Measurements from ENCODE around the gene TLR1. TPM values are rescaled to one million over a fixed set of nuclear protein-coding genes. Genes with fewer than 3 reads are reported as not detected.

Gene TLR1
- total RNA-seq, 1 experiment from 2014 or later = not detected

GRCh38 chr4:38837334-38837733 is 32.7 kb upstream of the TLR1 start:
- H3K4ac ChIP-seq (ENCODE audit: low read depth, low read length) = no peak overlapping the region
- no peak overlapping the region for H4K8ac ChIP-seq (replicated peaks; ENCODE audit: insufficient read length, low read depth, low read length)
- H3K14ac ChIP-seq (ENCODE audit: insufficient read depth, low read length) = no peak overlapping the region
- TF ChIP-seq CTCF (conservative IDR thresholded peaks at IDR 0.05) = no peak
- H2BK120ac ChIP-seq (ENCODE audit: low read depth, low read length, poor library complexity, severe bottlenecking) = no peak overlapping the region
- H4K5ac ChIP-seq (ENCODE audit: insufficient read length, low read depth, low read length) = no peak overlapping the region
- no peak overlapping the region for H3K27ac ChIP-seq (ENCODE audit: insufficient read length, low read depth, low read length)
- no peak overlapping the region for H2BK20ac ChIP-seq (ENCODE audit: low read depth, low read length, poor library complexity, severe bottlenecking)
- H3K23ac ChIP-seq (ENCODE audit: insufficient read length, low read depth, low read length) = no peak overlapping the region
- H2BK5ac ChIP-seq (ENCODE audit: insufficient read length, low read length) = no peak overlapping the region
- Mint-ChIP-seq H3K9me3 (peaks cover 0 to 10% of the 10 kb centered on the region in 2 experiments; a peak in 3 of 5 replicates), H3K27ac (no peak overlapping the region), H3K4me3 (no peak overlapping the region), H3K36me3 (ENCODE audit: insufficient read depth in 1 of 3, low read depth in 3 of 3) (no peaks in the 10 kb centered on the region; a peak in 2 of 7 replicates), H3K27me3 (ENCODE audit: low read depth) (no peaks in the 10 kb centered on the region), H3K4me1 (peaks cover 0 to 1% of the 10 kb centered on the region in 2 experiments; a peak in 2 of 4 replicates)
- H2AK5ac ChIP-seq (ENCODE audit: insufficient read length, low read length) = no peak overlapping the region
- no peak overlapping the region for H2BK12ac ChIP-seq (ENCODE audit: insufficient read length, low read depth, low read length)
- H3K9ac ChIP-seq (ENCODE audit: extremely low read depth, insufficient read length, low read length) = no peak overlapping the region
- H3K27me3 ChIP-seq (ENCODE audit: insufficient read depth, low read length) = no peaks in the 10 kb centered on the region
- H3K56ac ChIP-seq (ENCODE audit: insufficient read length, low read depth, low read length) = no peak overlapping the region
- no peak overlapping the region for H4K91ac ChIP-seq (ENCODE audit: insufficient read length, low read depth, low read length)
- H3K4me2 ChIP-seq (ENCODE audit: insufficient read depth, insufficient read length, low read length) = no peak overlapping the region
- H3K23me2 ChIP-seq (ENCODE audit: insufficient read length, low read depth, low read length, poor library complexity, severe bottlenecking) = no peaks in the 10 kb centered on the region
- no peaks in the 10 kb centered on the region for H3K4me1 ChIP-seq (ENCODE audit: insufficient read depth, low read length)
- H3K79me1 ChIP-seq (ENCODE audit: insufficient read depth, low read depth, low read length, poor library complexity, severe bottlenecking) = no peaks in the 10 kb centered on the region
- DNase-seq = no peak
- H2AFZ ChIP-seq (ENCODE audit: low read length) = no peak overlapping the region
- H4K20me1 ChIP-seq (ENCODE audit: control insufficient read depth, insufficient read depth, insufficient read length) = no peaks in the 10 kb centered on the region
- H2BK15ac ChIP-seq (ENCODE audit: low read depth, low read length) = no peak overlapping the region
- no peaks in the 10 kb centered on the region for H3K79me2 ChIP-seq (ENCODE audit: insufficient read depth, low read length)
- no peak overlapping the region for H3T11ph ChIP-seq (ENCODE audit: low read length)
- H3K9me3 ChIP-seq (ENCODE audit: control insufficient read depth, low read depth, low read length) = no peaks in the 10 kb centered on the region
- no peak overlapping the region for H3K18ac ChIP-seq (ENCODE audit: insufficient read length, low read depth, low read length)
